Measurements from ENCODE around the gene AGMO.

DNA sequence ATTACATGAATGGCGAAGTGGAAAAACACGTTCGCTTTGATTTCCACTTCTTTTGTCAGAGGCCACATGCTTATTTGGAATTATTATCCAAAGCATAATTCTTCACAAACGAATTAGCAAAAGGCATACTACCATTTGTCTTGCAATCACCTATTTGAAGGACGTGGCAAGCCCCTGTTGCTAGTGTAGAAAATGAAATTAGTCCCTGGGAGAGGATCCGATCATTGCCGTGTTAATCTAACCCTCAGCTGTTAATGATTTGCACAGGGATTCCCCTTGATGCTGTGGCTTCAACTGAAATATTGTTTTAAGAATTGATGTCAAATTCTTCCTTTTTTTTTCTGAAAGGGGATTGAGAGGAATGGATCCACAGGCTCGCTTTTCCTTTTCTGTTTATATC, 4.6 kb downstream of the AGMO start:
- TF ChIP-seq, protein P1, sequence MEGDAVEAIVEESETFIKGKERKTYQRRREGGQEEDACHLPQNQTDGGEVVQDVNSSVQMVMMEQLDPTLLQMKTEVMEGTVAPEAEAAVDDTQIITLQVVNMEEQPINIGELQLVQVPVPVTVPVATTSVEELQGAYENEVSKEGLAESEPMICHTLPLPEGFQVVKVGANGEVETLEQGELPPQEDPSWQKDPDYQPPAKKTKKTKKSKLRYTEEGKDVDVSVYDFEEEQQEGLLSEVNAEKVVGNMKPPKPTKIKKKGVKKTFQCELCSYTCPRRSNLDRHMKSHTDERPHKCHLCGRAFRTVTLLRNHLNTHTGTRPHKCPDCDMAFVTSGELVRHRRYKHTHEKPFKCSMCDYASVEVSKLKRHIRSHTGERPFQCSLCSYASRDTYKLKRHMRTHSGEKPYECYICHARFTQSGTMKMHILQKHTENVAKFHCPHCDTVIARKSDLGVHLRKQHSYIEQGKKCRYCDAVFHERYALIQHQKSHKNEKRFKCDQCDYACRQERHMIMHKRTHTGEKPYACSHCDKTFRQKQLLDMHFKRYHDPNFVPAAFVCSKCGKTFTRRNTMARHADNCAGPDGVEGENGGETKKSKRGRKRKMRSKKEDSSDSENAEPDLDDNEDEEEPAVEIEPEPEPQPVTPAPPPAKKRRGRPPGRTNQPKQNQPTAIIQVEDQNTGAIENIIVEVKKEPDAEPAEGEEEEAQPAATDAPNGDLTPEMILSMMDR (optimal IDR thresholded peaks at IDR 0.05 in 1 of 3, IDR thresholded peaks at IDR 0.05 in 1 of 3, conservative IDR thresholded peaks at IDR 0.05 in 1 of 3; ENCODE audit: extremely low read depth in 1 of 3, insufficient read depth in 2 of 3, low read length in 3 of 3): no peak
- TF ChIP-seq EZH2 (IDR thresholded peaks at IDR 0.05; ENCODE audit: low read length): no peak

All from keratinocyte (primary cell).